ENCODE measurements around the gene PIP5K1A.
"Not testable (repeated sequence)": the region's sequence is repeated elsewhere in the genome, so short reads cannot be mapped to it uniquely, and the experiment has no call there.

Gene PIP5K1A

GRCh38 chr1:151255381-151255780, 57.0 kb downstream of the PIP5K1A start:
- no peak for DNase-seq (ENCODE audit: low read depth)

GRCh38 chr1:151259351-151259750, 61.0 kb downstream of the PIP5K1A start:
- DNase-seq (ENCODE audit: low read depth), result no peak

GRCh38 chr1:151265446-151266236, 67.3 kb downstream of the PIP5K1A start:
- DNase-seq (ENCODE audit: low read depth), result no peak

- DNase-seq (ENCODE audit: low read depth), result no peak
Observed at GRCh38 chr1:151266315-151266714, 68.0 kb downstream of the PIP5K1A start.

GRCh38 chr1:151266821-151267220, 68.5 kb downstream of the PIP5K1A start:
- DNase-seq (ENCODE audit: low read depth), result no peak

- DNase-seq (ENCODE audit: low read depth), result no peak
Observed at GRCh38 chr1:151267760-151268159, 69.4 kb downstream of the PIP5K1A start.

GRCh38 chr1:151273924-151274466, 75.6 kb downstream of the PIP5K1A start:
- DNase-seq (ENCODE audit: low read depth), result no peak

GRCh38 chr1:151275341-151275740, 77.0 kb downstream of the PIP5K1A start:
- not testable (repeated sequence) for DNase-seq (ENCODE audit: low read depth)

GRCh38 chr1:151277249-151277648, 78.9 kb downstream of the PIP5K1A start:
- DNase-seq (ENCODE audit: low read depth), result no peak

GRCh38 chr1:151281225-151281968, 83.0 kb downstream of the PIP5K1A start:
- DNase-seq (ENCODE audit: low read depth), result peak; percentile 90

GRCh38 chr1:151281969-151282882, 83.9 kb downstream of the PIP5K1A start, which contains the start of gene ZNF687:
Gene ZNF687 (plus strand): TSS chr1:151282299. CDS start chr1:151286292, 3,993 bp downstream.
- peak; percentile 96 for DNase-seq (ENCODE audit: low read depth)

- no peak for DNase-seq (ENCODE audit: low read depth)
Observed at GRCh38 chr1:151282883-151283725, 84.8 kb downstream of the PIP5K1A start.

- DNase-seq (ENCODE audit: low read depth), result no peak
Observed at GRCh38 chr1:151284013-151284577, 85.7 kb downstream of the PIP5K1A start.

- no peak for DNase-seq (ENCODE audit: low read depth)
Observed at GRCh38 chr1:151286619-151287340, 88.4 kb downstream of the PIP5K1A start.

GRCh38 chr1:151287341-151287699, 89.0 kb downstream of the PIP5K1A start:
- no peak for DNase-seq (ENCODE audit: low read depth)

GRCh38 chr1:151287767-151288500, 89.6 kb downstream of the PIP5K1A start:
- no peak for DNase-seq (ENCODE audit: low read depth)

GRCh38 chr1:151288502-151288901, 90.2 kb downstream of the PIP5K1A start:
- no peak for DNase-seq (ENCODE audit: low read depth)

- DNase-seq (ENCODE audit: low read depth), result no peak
Observed at GRCh38 chr1:151289080-151289935, 91.0 kb downstream of the PIP5K1A start.
